ENCODE results near the gene COL1A1.
A peak's percentile ranks its signal among the peaks of the same experiment; 100 is the strongest.

Gene COL1A1

GRCh38 chr17:50143461-50144176, 57.8 kb downstream of the COL1A1 start:
- no peak overlapping the region for H3K4me3 Mint-ChIP-seq
- H3K36me3 Mint-ChIP-seq, result peaks cover 2% of the 10 kb centered on the region
- peak overlapping the region; percentile 62 for H3K27ac Mint-ChIP-seq
- no peaks in the 10 kb centered on the region for H3K9me3 Mint-ChIP-seq (ENCODE audit: low read depth)
- H3K27me3 Mint-ChIP-seq, result no peaks in the 10 kb centered on the region
- H3K4me1 Mint-ChIP-seq (ENCODE audit: low read depth), result peaks cover 84% of the 10 kb centered on the region

DNA sequence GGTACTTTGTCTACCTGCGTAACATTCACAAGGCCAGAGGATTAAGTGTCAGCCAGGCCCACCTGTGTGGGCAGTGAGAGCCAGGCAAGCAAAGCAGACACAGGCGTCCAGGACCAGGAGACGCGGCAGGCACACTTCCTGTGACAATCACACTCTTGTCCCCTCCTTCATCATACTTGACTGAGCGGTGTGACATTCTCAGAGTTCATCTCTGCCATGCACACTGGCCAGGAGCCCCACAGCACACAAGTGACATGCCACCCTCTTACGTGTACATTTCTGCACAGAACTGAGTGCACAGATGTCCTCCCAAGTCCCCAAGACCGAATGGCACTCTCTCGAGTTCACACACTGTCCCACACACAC, 59.7 kb downstream of the COL1A1 start:
- Mint-ChIP-seq H3K9me3 (ENCODE audit: low read depth) (no peaks in the 10 kb centered on the region), H3K27ac (peak overlapping the region; percentile 59), H3K36me3 (peaks cover 7% of the 10 kb centered on the region)

GRCh38 chr17:50141026-50141744, 60.2 kb downstream of the COL1A1 start:
- Mint-ChIP-seq H3K9me3 (ENCODE audit: low read depth) (no peaks in the 10 kb centered on the region), H3K36me3 (peaks cover 7% of the 10 kb centered on the region), H3K4me1 (ENCODE audit: low read depth) (peaks cover 65% of the 10 kb centered on the region), H3K27ac (peak overlapping the region; percentile 70), H3K27me3 (no peaks in the 10 kb centered on the region), H3K4me3 (peak overlapping the region; percentile 63)

More for the DNA sequence above, 59.7 kb downstream of the COL1A1 start:
- Mint-ChIP-seq H3K4me3 (peak overlapping the region; percentile 63), H3K27me3 (no peaks in the 10 kb centered on the region), H3K4me1 (ENCODE audit: low read depth) (peaks cover 69% of the 10 kb centered on the region)

GRCh38 chr17:50139950-50140885, 61.2 kb downstream of the COL1A1 start:
- Mint-ChIP-seq H3K27ac (peak overlapping the region; percentile 70), H3K36me3 (peaks cover 9% of the 10 kb centered on the region), H3K27me3 (no peaks in the 10 kb centered on the region), H3K4me3 (peak overlapping the region; percentile 48), H3K4me1 (ENCODE audit: low read depth) (peaks cover 59% of the 10 kb centered on the region), H3K9me3 (ENCODE audit: low read depth) (no peaks in the 10 kb centered on the region)

- H3K27me3 Mint-ChIP-seq, result no peaks in the 10 kb centered on the region
- H3K4me3 Mint-ChIP-seq, result no peak overlapping the region
- H3K36me3 Mint-ChIP-seq, result peaks cover 9% of the 10 kb centered on the region
- H3K27ac Mint-ChIP-seq, result peak overlapping the region; percentile 30
- H3K9me3 Mint-ChIP-seq (ENCODE audit: low read depth), result no peaks in the 10 kb centered on the region
- peaks cover 49% of the 10 kb centered on the region for H3K4me1 Mint-ChIP-seq (ENCODE audit: low read depth)
Observed at GRCh38 chr17:50139185-50139783, 62.1 kb downstream of the COL1A1 start.

DNA sequence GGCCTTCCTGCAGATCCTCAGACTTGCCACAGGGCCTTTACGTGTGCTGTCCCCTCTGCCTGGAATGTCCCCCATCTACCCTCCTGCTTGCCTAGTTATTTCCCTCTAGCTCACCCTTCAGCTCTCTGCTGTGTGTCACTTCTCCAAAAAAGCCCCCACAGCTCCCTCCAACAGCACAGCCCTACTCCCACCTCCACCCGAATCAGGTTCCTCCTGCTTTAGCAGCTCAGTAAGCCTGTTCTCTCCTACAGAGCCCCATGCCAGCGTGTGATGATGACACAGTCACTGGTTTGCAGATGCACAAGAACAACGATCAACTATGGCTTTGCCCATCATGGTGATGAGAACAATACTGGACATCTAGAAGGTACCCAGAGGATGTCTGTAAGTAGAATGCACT, 64.4 kb downstream of the COL1A1 start:
- H3K9me3 Mint-ChIP-seq (ENCODE audit: low read depth), result no peaks in the 10 kb centered on the region
- H3K36me3 Mint-ChIP-seq, result peaks cover 10% of the 10 kb centered on the region
- H3K4me3 Mint-ChIP-seq, result no peak overlapping the region
- no peak overlapping the region for H3K27ac Mint-ChIP-seq
- no peaks in the 10 kb centered on the region for H3K27me3 Mint-ChIP-seq
- H3K4me1 Mint-ChIP-seq (ENCODE audit: low read depth), result peaks cover 34% of the 10 kb centered on the region

- peaks cover 11% of the 10 kb centered on the region for H3K36me3 Mint-ChIP-seq
- H3K27ac Mint-ChIP-seq, result peak overlapping the region; percentile 61
- no peak overlapping the region for H3K4me3 Mint-ChIP-seq
- no peaks in the 10 kb centered on the region for H3K9me3 Mint-ChIP-seq (ENCODE audit: low read depth)
- H3K27me3 Mint-ChIP-seq, result no peaks in the 10 kb centered on the region
- peaks cover 33% of the 10 kb centered on the region for H3K4me1 Mint-ChIP-seq (ENCODE audit: low read depth)
Observed at GRCh38 chr17:50136096-50136687, 65.2 kb downstream of the COL1A1 start.

DNA sequence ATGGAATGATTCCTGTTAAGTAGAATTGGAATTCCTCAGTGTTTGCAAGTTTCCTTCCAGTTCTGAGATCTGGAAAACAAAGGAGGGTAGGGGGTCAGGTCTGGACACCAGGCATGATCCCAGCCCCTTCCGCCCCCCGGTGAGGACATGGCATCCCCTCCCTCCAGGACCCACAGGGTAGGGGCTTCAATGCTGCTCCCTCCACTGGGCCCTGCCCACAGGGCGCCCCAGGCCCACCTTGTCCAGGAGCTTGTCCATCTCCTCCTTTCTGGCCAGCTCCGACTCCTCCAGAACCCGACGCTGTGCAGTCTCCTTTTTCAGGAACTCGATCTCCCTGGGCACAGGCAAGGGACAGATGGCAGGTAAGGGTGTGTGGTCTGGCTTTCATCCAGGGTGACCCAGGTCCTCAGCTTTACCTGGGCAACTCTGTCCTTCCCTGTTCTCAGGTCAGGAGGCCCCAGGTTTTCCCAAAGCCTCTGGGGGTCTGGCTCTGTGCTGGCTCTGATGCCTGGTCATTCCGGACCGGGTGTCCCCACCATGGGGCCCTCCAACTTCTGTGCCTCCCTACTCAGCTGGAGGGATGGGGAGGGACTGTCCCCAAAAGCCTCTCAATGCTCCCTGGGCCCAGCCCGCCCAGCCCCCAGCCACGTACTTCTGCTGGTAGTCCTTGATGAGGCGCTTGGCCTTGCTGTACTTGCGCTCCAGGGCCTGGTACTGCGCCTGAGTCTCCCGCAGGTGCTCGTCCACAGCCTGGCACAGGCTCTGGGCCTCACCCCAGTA, 65.9 kb downstream of the COL1A1 start:
- H3K4me3 Mint-ChIP-seq, result no peak overlapping the region
- H3K36me3 Mint-ChIP-seq, result peaks cover 11% of the 10 kb centered on the region
- H3K4me1 Mint-ChIP-seq (ENCODE audit: low read depth), result peaks cover 33% of the 10 kb centered on the region
- no peak overlapping the region for H3K27ac Mint-ChIP-seq
- H3K27me3 Mint-ChIP-seq, result no peaks in the 10 kb centered on the region
- no peaks in the 10 kb centered on the region for H3K9me3 Mint-ChIP-seq (ENCODE audit: low read depth)

- no peak overlapping the region for H3K4me3 Mint-ChIP-seq
- no peaks in the 10 kb centered on the region for H3K9me3 Mint-ChIP-seq (ENCODE audit: low read depth)
- no peak overlapping the region for H3K27ac Mint-ChIP-seq
- H3K4me1 Mint-ChIP-seq (ENCODE audit: low read depth), result peaks cover 23% of the 10 kb centered on the region
- H3K36me3 Mint-ChIP-seq, result peaks cover 9% of the 10 kb centered on the region
- H3K27me3 Mint-ChIP-seq, result no peaks in the 10 kb centered on the region
Observed at GRCh38 chr17:50134206-50135110, 67.0 kb downstream of the COL1A1 start.

DNA sequence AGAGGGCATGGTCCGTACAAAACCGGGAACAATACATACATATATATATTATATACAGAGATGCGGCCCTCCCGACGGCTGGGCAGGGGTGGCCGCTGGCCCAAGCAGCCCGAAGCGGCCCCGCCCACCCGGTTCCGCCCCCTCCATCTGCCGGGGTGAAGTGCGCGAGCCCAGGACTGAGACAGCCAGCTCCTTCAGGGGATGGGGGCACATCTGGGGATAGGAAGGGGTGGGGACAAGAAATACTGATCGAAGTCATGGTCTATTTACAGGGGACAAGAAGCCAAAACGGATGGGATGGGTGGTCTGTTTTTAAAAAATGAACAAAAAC, 67.7 kb downstream of the COL1A1 start:
- peaks cover 1% of the 10 kb centered on the region for H3K27me3 Mint-ChIP-seq
- peaks cover 9% of the 10 kb centered on the region for H3K36me3 Mint-ChIP-seq
- H3K9me3 Mint-ChIP-seq (ENCODE audit: low read depth), result no peaks in the 10 kb centered on the region
- no peak overlapping the region for H3K4me3 Mint-ChIP-seq
- H3K27ac Mint-ChIP-seq, result no peak overlapping the region
- H3K4me1 Mint-ChIP-seq (ENCODE audit: low read depth), result peaks cover 24% of the 10 kb centered on the region

Data from activated naive CD8-positive, alpha-beta T cell (primary cell).